Liver (tissue), 9 donors: ENCODE measurements around the gene CDK11B. TPM values are rescaled to one million over a fixed set of nuclear protein-coding genes. Genes with fewer than 3 reads are reported as not detected.
A peak's percentile ranks its signal among the peaks of the same experiment; 100 is the strongest.
"Not testable (repeated sequence)": the region's sequence is repeated elsewhere in the genome, so short reads cannot be mapped to it uniquely, and the experiment has no call there.

Experiments
- DNase-seq: peaks from one replicate; pipeline ENCODE4 v3.0.0-alpha.2; 2017; ENCODE audit warnings: low spot score
- H3K27ac ChIP-seq, 2 donors: one replicate each; pipeline ENCODE4 v1.7.0; 2013; ENCODE audit warnings: inconsistent platforms in 2 of 2, low read length in 2 of 2, control low read depth in 1 of 2, low read depth in 1 of 2, mild to moderate bottlenecking in 1 of 2
- H3K27me3 ChIP-seq, 4 donors: one replicate each; pipeline versions ENCODE4 v1.6.1 to v1.7.0; 2013; ENCODE audit warnings: low read length in 3 of 4, inconsistent platforms in 1 of 4, mild to moderate bottlenecking in 1 of 4, moderate library complexity in 1 of 4; ENCODE audit not compliant: control insufficient read depth in 4 of 4, insufficient read depth in 4 of 4
- H3K36me3 ChIP-seq, 4 donors: one replicate each; pipeline versions ENCODE4 v1.6.1 to v1.7.0; 2013; ENCODE audit warnings: low read length in 3 of 4, mild to moderate bottlenecking in 3 of 4, low read depth in 1 of 4, moderate library complexity in 1 of 4; ENCODE audit not compliant: control insufficient read depth in 4 of 4, insufficient read depth in 3 of 4
- H3K4me1 ChIP-seq, 4 donors: one replicate each; pipeline versions ENCODE4 v1.6.1 to v1.7.0; 2013; ENCODE audit warnings: low read length in 3 of 4, mild to moderate bottlenecking in 3 of 4, moderate library complexity in 1 of 4; ENCODE audit not compliant: control insufficient read depth in 4 of 4, insufficient read depth in 4 of 4
- H3K4me3 ChIP-seq, 3 donors: one replicate each; pipeline versions ENCODE4 v1.6.1 to v1.7.0; 2013; ENCODE audit warnings: low read length in 3 of 3, control low read depth in 1 of 3, low read depth in 1 of 3, mild to moderate bottlenecking in 1 of 3
- H3K9ac ChIP-seq, 2 donors: one replicate each; pipeline ENCODE4 v1.7.0; 2013; ENCODE audit warnings: low read length in 2 of 2, mild to moderate bottlenecking in 2 of 2, moderate library complexity in 2 of 2, control low read depth in 1 of 2, low read depth in 1 of 2
- H3K9me3 ChIP-seq, 4 donors: one replicate each; pipeline versions ENCODE4 v1.6.1 to v1.7.0; 2013; ENCODE audit warnings: low read length in 3 of 4; ENCODE audit not compliant: control insufficient read depth in 4 of 4
- EGR1 ChIP-seq, 2 donors: IDR thresholded peaks; 2 replicates each; pipeline ENCODE4 v1.6.1; 2016 to 2018; ENCODE audit warnings: antibody characterized with exemption in 2 of 2, low read depth in 2 of 2
- GABPA ChIP-seq, 2 donors: IDR thresholded peaks in 1 of 2; conservative IDR thresholded peaks in 1 of 2; 2 replicates each; pipeline ENCODE4 v1.6.1; 2016; ENCODE audit warnings: antibody characterized with exemption in 2 of 2, mild to moderate bottlenecking in 1 of 2, moderate library complexity in 1 of 2
- SP1 ChIP-seq: IDR thresholded peaks from 2 replicates; pipeline ENCODE4 v1.6.1; 2018; ENCODE audit warnings: antibody characterized with exemption, mild to moderate bottlenecking
- WGBS: extraction: QIAGEN DNeasy Blood & Tissue Kit; methylation state at CpG from one replicate; pipeline ENCODE4 v1.1.7; 2013; 5-methylcytosine and 5-hydroxymethylcytosine counted together
- polyA plus RNA-seq, 2 donors: library from polyadenylated mRNA; stranded (reverse) in 1 of 2; unstranded in 1 of 2; fragments of 200-250 nt in 1 of 2; fragments of >200 nt in 1 of 2; fragmentation: Nextera tagmentation in 1 of 2; extraction: Ambion mirVana in 1 of 2; gene quantifications; one replicate each; pipeline versions ENCODE4 v1.2.1 to v1.2.3, GENCODE V29; 2013 to 2015
- total RNA-seq, 2 donors: library from RNA; depleted of rRNA; stranded (reverse); fragments of >200 nt; gene quantifications; one replicate each; pipeline ENCODE4 v1.2.3, GENCODE V29; 2014
- TF ChIP-seq, protein P1 (sequence below): IDR thresholded peaks from 2 replicates; pipeline ENCODE4 v1.6.1; 2016; ENCODE audit warnings: antibody characterized with exemption
- donor health status: healthy.
- donor health status: healthy.
- donor health status: healthy.
- donor health status: healthy.
- donor health status: healthy.

CDK11B gene
- total and polyA plus RNA-seq, 4 donors = 5.1 to 12.2 (median 7.4) TPM

GRCh38 chr1:1697358-1698183 is 38.8 kb upstream of the CDK11B start:
- H3K27me3 ChIP-seq, H3K36me3 ChIP-seq, H3K4me1 ChIP-seq, DNase-seq, H3K4me3 ChIP-seq, H3K27ac ChIP-seq, H3K9me3 ChIP-seq, H3K9ac ChIP-seq: not testable (repeated sequence)
- WGBS = 82% methylated on average over 20 of the region's 26 CpGs

DNA sequence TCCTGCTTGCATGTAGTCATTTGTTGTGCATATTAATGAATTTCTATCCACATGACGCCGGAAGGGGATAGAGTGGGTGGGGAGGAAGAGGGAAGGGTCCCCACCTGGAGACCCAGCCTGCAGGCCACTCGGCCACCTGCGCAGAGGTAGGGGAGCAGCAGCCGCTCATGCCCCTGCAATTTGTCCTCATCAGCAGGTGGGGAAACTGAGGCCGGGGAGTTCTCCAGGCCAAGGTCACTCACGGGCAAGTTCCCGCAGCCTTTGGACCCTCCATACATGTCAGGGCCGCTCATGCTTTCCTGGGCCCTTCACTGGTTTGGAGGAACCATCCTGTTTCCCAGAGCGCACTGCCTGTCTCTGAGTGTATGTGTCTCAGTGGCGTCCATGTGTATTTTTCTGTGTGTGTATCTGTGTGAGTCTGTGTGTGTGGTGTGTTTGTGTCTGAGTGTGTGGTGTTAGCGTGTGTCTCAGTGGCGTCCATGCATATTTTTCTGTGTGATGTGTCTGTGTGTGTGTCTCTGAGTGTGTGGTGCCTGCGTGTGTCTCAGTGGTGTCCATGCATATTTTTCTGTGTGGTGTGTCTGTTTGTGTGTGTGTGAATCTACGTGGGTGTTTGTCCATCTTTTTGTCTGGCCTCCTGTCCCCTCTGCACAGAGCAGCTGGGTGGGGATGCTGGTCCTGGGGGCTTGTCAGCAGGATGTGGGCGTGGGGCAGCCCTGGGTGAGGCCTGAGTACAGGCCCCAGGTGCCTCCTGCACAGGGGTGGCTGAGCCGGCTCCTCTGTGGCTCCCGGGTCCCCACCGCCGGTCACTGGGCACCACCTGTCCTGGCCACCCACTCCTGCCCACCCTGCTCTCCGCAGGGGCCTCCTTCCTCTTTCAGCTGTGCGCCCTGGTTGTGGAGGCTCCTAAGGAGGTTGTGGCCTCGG is 37.9 kb upstream of the CDK11B start:
- DNase-seq, H3K27ac ChIP-seq, H3K36me3 ChIP-seq, H3K9ac ChIP-seq, H3K4me1 ChIP-seq, H3K9me3 ChIP-seq, H3K4me3 ChIP-seq, H3K27me3 ChIP-seq: not testable (repeated sequence)
- 96% methylated on average over 19 of the region's 23 CpGs for WGBS

- H3K4me3 ChIP-seq = peak within 1 kb of the TSS in 2 of 3 donors; percentile 56 to 63
- not testable (repeated sequence) for H3K9me3 ChIP-seq, H3K4me1 ChIP-seq, H3K27me3 ChIP-seq, H3K9ac ChIP-seq, H3K36me3 ChIP-seq
- TF ChIP-seq GABPA (IDR thresholded peaks at IDR 0.05 in 1 of 2, conservative IDR thresholded peaks at IDR 0.05 in 1 of 2) (peak in 1 of 2 donors; percentile 17), SP1 (peak; percentile 29), EGR1 (IDR thresholded peaks at IDR 0.05; ENCODE audit: low read depth in 2 of 2) (peak; percentile 28 to 55)
- TF ChIP-seq, protein P1, sequence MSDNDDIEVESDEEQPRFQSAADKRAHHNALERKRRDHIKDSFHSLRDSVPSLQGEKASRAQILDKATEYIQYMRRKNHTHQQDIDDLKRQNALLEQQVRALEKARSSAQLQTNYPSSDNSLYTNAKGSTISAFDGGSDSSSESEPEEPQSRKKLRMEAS = peak; percentile 26
- under 1% methylated on average over 45 of the region's 98 CpGs for WGBS
- DNase-seq = peak; percentile 83
- H3K27ac ChIP-seq = peak within 1 kb of the TSS; percentile 84
Measured at GRCh38 chr1:1692714-1693647, 34.2 kb upstream of the CDK11B start, which contains the start of gene SLC35E2B. Gene SLC35E2B, minus strand, starts transcription at chr1:1692795. Its CDS starts 16,096 bp downstream, at chr1:1676699.

DNA sequence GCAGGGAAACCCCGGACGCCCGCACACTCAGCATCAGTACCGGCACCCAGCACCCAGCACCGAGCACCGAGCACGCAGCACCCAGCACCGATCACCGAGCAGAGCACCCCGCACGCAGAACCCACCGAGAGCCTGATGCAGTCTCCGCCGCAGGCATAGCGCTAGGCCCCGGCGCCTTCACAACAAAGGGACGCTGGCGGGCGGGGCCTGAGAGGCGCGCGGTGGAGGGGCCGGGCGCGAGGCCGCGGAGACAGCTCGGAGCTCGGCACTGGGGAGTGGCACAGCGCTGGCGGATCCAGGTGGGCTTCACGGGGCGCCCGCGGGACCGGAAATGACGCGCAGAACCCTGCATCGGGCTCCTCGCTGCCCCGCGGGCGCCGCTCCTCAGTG is 33.5 kb upstream of the CDK11B start:
- H3K9me3 ChIP-seq, H3K4me1 ChIP-seq, H3K36me3 ChIP-seq, H3K27me3 ChIP-seq, H3K9ac ChIP-seq: not testable (repeated sequence)
- Histone ChIP-seq H3K4me3 (peak overlapping the region in 2 of 3 donors; percentile 56 to 63), H3K27ac (peak overlapping the region; percentile 84)
- peak; percentile 45 for DNase-seq
- WGBS = under 1% methylated on average over 32 of the region's 45 CpGs

DNA sequence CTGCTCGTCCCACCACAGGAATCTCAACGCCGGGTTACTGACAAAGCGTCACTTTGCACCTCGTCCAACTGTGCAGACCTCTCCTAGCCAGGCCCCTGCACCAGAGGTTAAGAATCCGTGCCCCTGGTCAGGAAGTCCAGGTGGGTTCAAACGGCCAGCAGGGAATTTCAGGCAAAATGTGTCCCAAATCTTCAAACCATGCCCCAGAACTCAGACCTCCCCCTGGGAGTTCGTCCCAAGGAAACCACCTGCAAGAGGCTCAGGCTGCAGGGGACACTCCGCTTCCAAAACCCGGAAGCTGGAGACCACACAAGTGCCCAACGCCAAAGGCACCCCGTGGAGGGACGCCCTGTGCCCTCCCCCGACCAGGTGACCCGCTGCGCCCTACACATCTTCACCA is 32.6 kb upstream of the CDK11B start:
- WGBS = 26% methylated on average over 4 of the region's 16 CpGs
- H3K9ac ChIP-seq = not testable (repeated sequence)

GRCh38 chr1:1689526-1689925 is 30.7 kb upstream of the CDK11B start:
- not testable (repeated sequence) for DNase-seq, H3K9me3 ChIP-seq, H3K27me3 ChIP-seq, H3K4me3 ChIP-seq, H3K9ac ChIP-seq, H3K27ac ChIP-seq, H3K4me1 ChIP-seq, H3K36me3 ChIP-seq
- 97% methylated on average over 7 of the region's 7 CpGs for WGBS

More for the DNA sequence above, 32.6 kb upstream of the CDK11B start:
- H3K9me3 ChIP-seq, H3K36me3 ChIP-seq, H3K27ac ChIP-seq, H3K4me1 ChIP-seq, H3K4me3 ChIP-seq, H3K27me3 ChIP-seq, DNase-seq: not testable (repeated sequence)
